Measurements from ENCODE around the gene CATSPER4. TPM values are rescaled to one million over a fixed set of nuclear protein-coding genes. Genes with fewer than 3 reads are reported as not detected.

The CATSPER4 gene
- total RNA-seq, 1 donor from 2014 or later = not detected

DNA sequence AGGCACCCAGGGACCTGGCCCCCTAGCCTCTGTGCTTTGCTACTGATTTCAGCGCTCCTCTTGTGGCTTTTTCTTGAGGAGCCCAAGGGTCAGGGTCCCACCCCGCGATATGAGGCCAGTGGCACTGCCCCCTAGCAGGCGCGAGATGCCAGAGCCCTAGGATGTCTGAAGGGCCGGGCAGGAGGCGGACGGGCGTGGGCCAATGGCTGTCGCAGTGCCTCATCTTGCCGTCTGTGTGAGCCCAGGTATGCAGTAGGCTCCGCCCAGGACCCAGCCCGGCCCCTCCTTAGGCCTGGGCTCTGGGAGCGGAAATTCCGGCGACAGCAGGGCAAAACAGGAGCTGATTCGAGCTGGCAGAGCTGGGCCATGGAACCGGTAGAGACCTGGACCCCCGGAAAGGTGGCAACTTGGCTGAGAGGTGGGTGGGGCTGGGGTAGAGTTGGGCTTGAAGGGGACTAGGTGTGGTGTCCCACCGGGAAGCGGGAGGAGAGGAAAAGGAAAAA lies 13.2 kb upstream of the CATSPER4 start, which contains the start of gene CNKSR1:
Gene CNKSR1 (plus strand): TSS at position 310 of the 503 bp plus-strand sequence. CDS start 57 bp downstream, at position 367.
- Histone ChIP-seq H3K9me3 (no peaks in the 10 kb centered on the region), H3K27ac (peak within 1 kb of the TSS; percentile 72), H3K4me1 (no peaks in the 10 kb centered on the region), H3K36me3 (peaks cover 9% of the 10 kb centered on the region), H3K4me3 (peak within 1 kb of the TSS; percentile 44), H3K27me3 (ENCODE audit: low read depth) (no peaks in the 10 kb centered on the region)
- TF ChIP-seq, protein P1, sequence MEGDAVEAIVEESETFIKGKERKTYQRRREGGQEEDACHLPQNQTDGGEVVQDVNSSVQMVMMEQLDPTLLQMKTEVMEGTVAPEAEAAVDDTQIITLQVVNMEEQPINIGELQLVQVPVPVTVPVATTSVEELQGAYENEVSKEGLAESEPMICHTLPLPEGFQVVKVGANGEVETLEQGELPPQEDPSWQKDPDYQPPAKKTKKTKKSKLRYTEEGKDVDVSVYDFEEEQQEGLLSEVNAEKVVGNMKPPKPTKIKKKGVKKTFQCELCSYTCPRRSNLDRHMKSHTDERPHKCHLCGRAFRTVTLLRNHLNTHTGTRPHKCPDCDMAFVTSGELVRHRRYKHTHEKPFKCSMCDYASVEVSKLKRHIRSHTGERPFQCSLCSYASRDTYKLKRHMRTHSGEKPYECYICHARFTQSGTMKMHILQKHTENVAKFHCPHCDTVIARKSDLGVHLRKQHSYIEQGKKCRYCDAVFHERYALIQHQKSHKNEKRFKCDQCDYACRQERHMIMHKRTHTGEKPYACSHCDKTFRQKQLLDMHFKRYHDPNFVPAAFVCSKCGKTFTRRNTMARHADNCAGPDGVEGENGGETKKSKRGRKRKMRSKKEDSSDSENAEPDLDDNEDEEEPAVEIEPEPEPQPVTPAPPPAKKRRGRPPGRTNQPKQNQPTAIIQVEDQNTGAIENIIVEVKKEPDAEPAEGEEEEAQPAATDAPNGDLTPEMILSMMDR (IDR thresholded peaks at IDR 0.05) = peak; percentile 25
- DNase-seq (peak; percentile 90), ATAC-seq (peak; percentile 97 to 98)
- intact Hi-C loops (cut with DNase I) = no loop called here

DNA sequence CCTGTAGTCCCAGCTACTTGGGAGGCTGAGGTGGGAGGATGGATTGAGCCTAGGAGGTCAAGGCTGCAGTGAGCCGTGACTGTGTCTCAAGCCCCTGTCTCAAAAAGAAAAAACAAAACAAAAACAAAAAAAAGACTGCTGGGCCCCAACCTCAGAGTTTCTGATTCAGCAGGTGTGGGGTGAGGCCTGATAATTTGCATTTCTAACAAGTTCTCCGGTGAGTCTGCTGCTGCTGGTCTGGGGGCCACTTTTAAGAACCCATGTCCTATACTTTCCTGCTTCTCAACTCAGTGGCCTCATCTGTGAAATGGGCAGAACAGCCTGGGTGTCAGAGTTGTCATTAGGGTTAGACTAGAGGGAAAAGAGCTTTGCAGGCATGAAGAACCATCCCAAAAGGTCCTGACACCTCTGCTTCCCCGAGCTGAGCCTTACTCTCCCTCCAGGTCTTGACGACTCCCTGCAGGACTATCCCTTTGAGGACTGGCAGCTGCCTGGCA lies 10.3 kb upstream of the CATSPER4 start:
- H3K36me3 ChIP-seq = peaks cover 9% of the 10 kb centered on the region
- H3K4me1 ChIP-seq = no peaks in the 10 kb centered on the region
- intact Hi-C loops (cut with DNase I) = no loop called here
- no peaks in the 10 kb centered on the region for H3K27me3 ChIP-seq (ENCODE audit: low read depth)
- H3K9me3 ChIP-seq = no peaks in the 10 kb centered on the region
- TF ChIP-seq, protein P1 (IDR thresholded peaks at IDR 0.05) = no peak
- DNase-seq (no peak), ATAC-seq (no peak)
- H3K27ac ChIP-seq = no peak overlapping the region
- H3K4me3 ChIP-seq = no peak overlapping the region

DNA sequence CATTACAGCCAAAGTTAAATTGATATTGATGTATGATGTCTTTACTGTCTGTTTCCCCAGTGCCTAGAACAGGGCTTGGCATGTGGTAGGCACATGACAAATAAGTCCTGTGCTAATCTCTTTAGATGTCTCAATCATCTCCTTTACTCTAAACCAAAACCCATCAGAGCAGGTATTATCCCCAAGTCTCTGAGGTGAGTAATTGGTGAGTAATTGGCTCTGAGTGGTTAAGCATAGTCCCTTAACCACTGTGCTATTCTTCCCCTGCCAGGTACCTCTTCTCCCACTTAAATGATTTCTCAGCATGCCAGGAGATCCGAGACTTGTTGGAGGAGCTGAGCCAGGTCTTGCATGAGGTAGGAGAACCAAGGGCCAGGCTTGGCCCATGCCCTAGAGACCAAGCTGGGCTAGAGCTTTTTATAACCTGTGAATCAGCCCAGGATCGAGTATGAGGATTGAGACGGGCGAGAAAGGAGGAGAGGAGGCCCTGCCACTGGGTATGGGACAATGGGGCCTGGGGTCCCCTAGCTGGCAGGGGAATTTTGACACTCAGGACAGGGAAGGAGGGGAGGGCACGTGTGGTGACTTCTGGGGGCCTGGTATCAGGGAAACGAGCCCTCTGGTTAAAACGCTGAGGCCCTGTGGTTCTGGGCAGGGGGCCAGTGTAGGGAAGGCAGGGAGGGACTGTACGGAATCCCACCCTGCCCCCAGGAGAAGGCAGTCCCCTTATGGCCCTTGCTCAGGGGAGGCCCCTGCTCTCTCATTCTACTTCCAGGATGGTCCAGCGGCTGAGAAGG lies 8.6 kb upstream of the CATSPER4 start:
- no peaks in the 10 kb centered on the region for H3K9me3 ChIP-seq
- H3K27me3 ChIP-seq (ENCODE audit: low read depth) = no peaks in the 10 kb centered on the region
- DNase-seq (no peak), ATAC-seq (no peak)
- no peaks in the 10 kb centered on the region for H3K4me1 ChIP-seq
- H3K27ac ChIP-seq = no peak overlapping the region
- TF ChIP-seq, protein P1 (IDR thresholded peaks at IDR 0.05) = no peak
- no peak overlapping the region for H3K4me3 ChIP-seq
- H3K36me3 ChIP-seq = peaks cover 9% of the 10 kb centered on the region
- intact Hi-C loops (cut with DNase I) = no loop called here

DNA sequence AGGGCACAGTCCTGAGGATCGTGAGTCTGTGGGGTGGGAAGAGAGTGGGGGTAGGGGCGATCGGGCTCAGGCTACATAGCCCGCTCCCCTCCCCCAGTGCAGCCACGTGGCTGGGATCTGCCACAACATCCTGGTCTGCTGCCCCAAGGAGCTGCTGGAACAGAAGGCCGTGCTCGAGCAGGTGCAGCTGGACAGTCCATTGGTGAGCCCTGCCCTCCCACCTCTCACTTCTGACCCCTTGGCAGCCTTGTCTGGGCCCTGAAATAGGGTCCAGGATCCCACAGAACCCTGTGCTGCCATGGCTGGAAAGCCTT lies 8.1 kb upstream of the CATSPER4 start:
- H3K4me1 ChIP-seq = no peaks in the 10 kb centered on the region
- TF ChIP-seq, protein P1 (IDR thresholded peaks at IDR 0.05) = no peak
- no peaks in the 10 kb centered on the region for H3K27me3 ChIP-seq (ENCODE audit: low read depth)
- intact Hi-C loops (cut with DNase I) = no loop called here
- DNase-seq (no peak), ATAC-seq (no peak)
- no peaks in the 10 kb centered on the region for H3K9me3 ChIP-seq
- peaks cover 9% of the 10 kb centered on the region for H3K36me3 ChIP-seq
- H3K4me3 ChIP-seq = no peak overlapping the region
- H3K27ac ChIP-seq = no peak overlapping the region

DNA sequence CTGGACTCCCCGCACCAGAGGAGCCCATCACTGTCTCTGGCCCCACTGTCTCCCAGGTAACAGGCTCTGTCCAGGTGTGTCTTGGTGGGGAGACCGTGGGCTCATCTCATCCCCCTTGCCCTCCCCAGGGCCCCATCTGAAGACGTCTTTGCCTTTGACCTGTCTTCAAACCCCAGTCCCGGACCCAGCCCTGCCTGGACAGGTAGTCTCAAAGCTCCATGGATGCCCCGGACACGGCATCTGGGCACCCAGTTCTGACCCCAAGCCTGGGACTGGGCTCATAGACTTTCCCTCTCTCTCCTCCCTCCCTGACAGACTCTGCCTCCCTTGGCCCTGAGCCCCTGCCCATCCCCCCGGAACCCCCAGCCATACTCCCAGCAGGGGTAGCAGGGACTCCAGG lies 6.3 kb upstream of the CATSPER4 start:
- intact Hi-C loops (cut with DNase I) = no loop called here
- no peak for DNase-seq
- Histone ChIP-seq H3K36me3 (peaks cover 9% of the 10 kb centered on the region), H3K4me1 (no peaks in the 10 kb centered on the region), H3K9me3 (no peaks in the 10 kb centered on the region), H3K4me3 (no peak overlapping the region), H3K27ac (no peak overlapping the region), H3K27me3 (ENCODE audit: low read depth) (no peaks in the 10 kb centered on the region)
- no peak for ATAC-seq
- TF ChIP-seq, protein P1 (IDR thresholded peaks at IDR 0.05) = no peak
